SW 1271 (cell line): ENCODE results near the gene PRAMEF9.
"Not testable (repeated sequence)": the region's sequence is repeated elsewhere in the genome, so short reads cannot be mapped to it uniquely, and the experiment has no call there.

ENCODE experiments used
- DNase-seq, 2 experiments: peaks; one replicate each; lab custom pipeline; 2025; lab: John Stamatoyannopoulos, UW

Gene PRAMEF9

GRCh38 chr1:13171548-13171947, at the start of gene PRAMEF9:
Gene PRAMEF9 (plus strand): TSS chr1:13171848. CDS start chr1:13175281, 3,433 bp downstream.
- DNase-seq: not testable (repeated sequence)

- DNase-seq: not testable (repeated sequence)
Measured at GRCh38 chr1:13155909-13156308, 15.7 kb upstream of the PRAMEF9 start, which contains the start of gene PRAMEF26. Gene PRAMEF26 (minus strand): TSS chr1:13156009. CDS start chr1:13153095, 2,914 bp downstream.

- DNase-seq: not testable (repeated sequence)
Measured at GRCh38 chr1:13165531-13165930, 6.1 kb upstream of the PRAMEF9 start, which contains the start of gene HNRNPCL4. Gene HNRNPCL4 (minus strand): TSS chr1:13165631. CDS start chr1:13165467, 164 bp downstream.

GRCh38 chr1:13201309-13201708, 29.7 kb downstream of the PRAMEF9 start, which contains the start of gene PRAMEF13:
Gene PRAMEF13 (minus strand): TSS chr1:13201409. CDS start chr1:13199589, 1,820 bp downstream.
- DNase-seq: not testable (repeated sequence)

GRCh38 chr1:13208712-13209111, 37.1 kb downstream of the PRAMEF9 start:
- not testable (repeated sequence) for DNase-seq

- not testable (repeated sequence) for DNase-seq
Measured at GRCh38 chr1:13216619-13217018, 45.0 kb downstream of the PRAMEF9 start.

- not testable (repeated sequence) for DNase-seq
Measured at GRCh38 chr1:13219203-13219602, 47.6 kb downstream of the PRAMEF9 start.

GRCh38 chr1:13222788-13223187, 51.1 kb downstream of the PRAMEF9 start:
- DNase-seq: not testable (repeated sequence)

- no peak for DNase-seq
Measured at GRCh38 chr1:13224480-13225060, 52.9 kb downstream of the PRAMEF9 start.

- DNase-seq: not testable (repeated sequence)
Measured at GRCh38 chr1:13225675-13226204, 54.1 kb downstream of the PRAMEF9 start, which contains the start of gene PRAMEF18. Gene PRAMEF18 (minus strand): TSS chr1:13226154. CDS start chr1:13226106, 48 bp downstream.

GRCh38 chr1:13227271-13228055, 55.8 kb downstream of the PRAMEF9 start:
- DNase-seq: not testable (repeated sequence)

- DNase-seq: peak in 1 of 2 experiments; percentile 41
Measured at GRCh38 chr1:13228343-13228781, 56.7 kb downstream of the PRAMEF9 start.
